IMR-90 (cell line): ENCODE data around the gene PPP4C. TPM values are rescaled to one million over a fixed set of nuclear protein-coding genes. Genes with fewer than 3 reads are reported as not detected.

ENCODE experiments used
- ATAC-seq: fragments of 200-7000 bp; cut with Tn5 transposase; 2 replicates; pipeline ENCODE4 v1.9.1; 2020; ENCODE audit warnings: low read depth, mild to moderate bottlenecking, moderate library complexity
- BruUV-seq: library from RNA; stranded (reverse); fragments of 400-500 nt; replicated peaks from 2 replicates; lab custom pipeline; 2021; lab: Mats Ljungman, UMichigan
- CTCF ChIA-PET: fragments of 300-600 bp; formaldehyde crosslinking; extraction: SDS; loops from one replicate; lab custom pipeline; 2021; ENCODE audit warnings: antibody characterized with exemption; lab: Yijun Ruan, JAX
- POLR2A ChIA-PET: fragments of 300-600 bp; sonication (Branson Sonifier 250); formaldehyde crosslinking; loops from one replicate; lab custom pipeline; 2022; ENCODE audit warnings: antibody characterized with exemption; ENCODE audit not compliant: unreplicated experiment; lab: Charles Lee
- DNase-seq: peaks from one replicate; pipeline ENCODE4 v3.0.0; 2013
- H2AFZ ChIP-seq: replicated peaks from 2 replicates; pipeline ENCODE3; 2013; ENCODE audit warnings: low read length, mild to moderate bottlenecking; ENCODE audit not compliant: poor library complexity
- H2AK5ac ChIP-seq: 2 replicates; pipeline ENCODE4 v1.6.1; 2013; ENCODE audit warnings: low read depth, low read length, inconsistent platforms
- H2AK9ac ChIP-seq: replicated peaks from 2 replicates; pipeline ENCODE3; 2013; ENCODE audit warnings: mild to moderate bottlenecking, low read depth, low read length, moderate library complexity; ENCODE audit not compliant: poor library complexity
- H2BK120ac ChIP-seq: 2 replicates; pipeline ENCODE4 v1.6.1; 2013; ENCODE audit warnings: low read depth, low read length, inconsistent platforms
- H2BK15ac ChIP-seq: 3 replicates; pipeline ENCODE4 v1.6.1; 2013; ENCODE audit warnings: low read depth, low read length, inconsistent platforms
- H2BK20ac ChIP-seq: 2 replicates; pipeline ENCODE4 v1.6.1; 2013; ENCODE audit warnings: low read depth, mild to moderate bottlenecking, inconsistent platforms, low read length, moderate library complexity
- H2BK5ac ChIP-seq: 2 replicates; pipeline ENCODE4 v1.6.1; 2013; ENCODE audit warnings: mild to moderate bottlenecking, low read depth, low read length, inconsistent platforms; ENCODE audit not compliant: poor library complexity, severe bottlenecking
- H3K14ac ChIP-seq: replicated peaks from 2 replicates; pipeline ENCODE4 v1.6.1; 2013; ENCODE audit warnings: low read depth, low read length, inconsistent platforms
- H3K18ac ChIP-seq: 2 replicates; pipeline ENCODE4 v1.6.1; 2013; ENCODE audit warnings: low read depth, low read length, control low read depth
- H3K23ac ChIP-seq: 2 replicates; pipeline ENCODE4 v1.6.1; 2013; ENCODE audit warnings: low read depth, low read length, inconsistent platforms
- H3K27ac ChIP-seq: 2 replicates; pipeline ENCODE4 v1.5.1; 2013; ENCODE audit warnings: mild to moderate bottlenecking, control low read depth, low read length; ENCODE audit not compliant: insufficient read depth
- H3K27me3 ChIP-seq: 2 replicates; pipeline ENCODE4 v1.6.1; 2013; ENCODE audit warnings: low read length; ENCODE audit not compliant: control insufficient read depth, insufficient read depth
- H3K36me3 ChIP-seq: 2 replicates; pipeline ENCODE4 v1.6.1; 2013; ENCODE audit warnings: low read length, mixed read lengths; ENCODE audit not compliant: control insufficient read depth, insufficient read depth
- H3K4ac ChIP-seq: 2 replicates; pipeline ENCODE4 v1.6.1; 2013; ENCODE audit warnings: low read depth, low read length, inconsistent platforms
- H3K4me1 ChIP-seq: 2 replicates; pipeline ENCODE4 v1.6.1; 2013; ENCODE audit warnings: low read length, mixed read lengths; ENCODE audit not compliant: control insufficient read depth, insufficient read depth
- H3K4me2 ChIP-seq: 2 replicates; pipeline ENCODE4 v1.6.1; 2013; ENCODE audit warnings: low read depth, mild to moderate bottlenecking, control low read depth, low read length, moderate library complexity
- H3K4me3 ChIP-seq: 2 replicates; pipeline ENCODE4 v1.5.1; 2013; ENCODE audit warnings: low read depth, mild to moderate bottlenecking, control low read depth, low read length, moderate library complexity; ENCODE audit not compliant: insufficient read depth
- H3K56ac ChIP-seq: 2 replicates; pipeline ENCODE4 v1.6.1; 2013; ENCODE audit warnings: low read length, inconsistent platforms; ENCODE audit not compliant: insufficient read depth; ENCODE audit errors: extremely low read depth
- H3K79me1 ChIP-seq, 2 experiments: 2 replicates each; pipeline ENCODE4 v1.6.1; 2013; ENCODE audit warnings: low read length in 2 of 2, inconsistent platforms in 1 of 2, low read depth in 1 of 2
- H3K9ac ChIP-seq: 2 replicates; pipeline ENCODE4 v1.6.1; 2013; ENCODE audit warnings: low read depth, low read length, control low read depth
- H3K9me1 ChIP-seq: 2 replicates; pipeline ENCODE4 v1.6.1; 2013; ENCODE audit warnings: low read length, inconsistent platforms; ENCODE audit not compliant: insufficient read depth
- H3K9me3 ChIP-seq: 2 replicates; pipeline ENCODE4 v1.6.1; 2013; ENCODE audit warnings: low read length; ENCODE audit not compliant: control insufficient read depth, insufficient read depth
- H4K20me1 ChIP-seq: 2 replicates; pipeline ENCODE4 v1.6.1; 2013; ENCODE audit warnings: low read length, inconsistent platforms; ENCODE audit not compliant: insufficient read depth
- H4K5ac ChIP-seq: 2 replicates; pipeline ENCODE4 v1.6.1; 2013; ENCODE audit warnings: mild to moderate bottlenecking, low read depth, low read length, control low read depth
- H4K8ac ChIP-seq, 2 experiments: 2 replicates each; pipeline ENCODE4 v1.6.1; 2013; ENCODE audit warnings: low read depth in 2 of 2, low read length in 2 of 2, control low read depth in 1 of 2, inconsistent platforms in 1 of 2
- H4K91ac ChIP-seq: 2 replicates; pipeline ENCODE4 v1.6.1; 2013; ENCODE audit warnings: low read depth, low read length, inconsistent platforms; ENCODE audit not compliant: insufficient read depth
- CEBPB ChIP-seq: IDR thresholded peaks from 2 replicates; pipeline ENCODE4 v1.6.1; 2012; ENCODE audit warnings: low read depth, low read length, improper control_type of control experiment
- MAFK ChIP-seq: IDR thresholded peaks from 2 replicates; pipeline ENCODE4 v1.6.1; 2012; ENCODE audit warnings: low read depth, low read length, improper control_type of control experiment
- MXI1 ChIP-seq: IDR thresholded peaks from 2 replicates; pipeline ENCODE4 v1.6.1; 2012; ENCODE audit warnings: low read depth, mild to moderate bottlenecking, low read length, moderate library complexity, borderline replicate concordance
- WGBS, 2 experiments: methylation state at CpG; one replicate each; pipeline versions ENCODE4 v1.1.5 to v1.1.7; 2013; ENCODE audit warnings: missing lambda C conversion rate in 2 of 2; ENCODE audit not compliant: insufficient read length in 1 of 2; ENCODE audit errors: extremely low coverage in 2 of 2; 5-methylcytosine and 5-hydroxymethylcytosine counted together
- dilution Hi-C: fragments of 300-500 bp; cut with HindIII; formaldehyde crosslinking; loops from one replicate; pipeline ENCODE4 v1.14.3; 2018; ENCODE audit warnings: low sequenced_read_pairs; ENCODE audit not compliant: unreplicated experiment
- in situ Hi-C: fragments of 300-500 bp; cut with MboI; formaldehyde crosslinking; loops from 3 replicates; pipeline ENCODE4 v1.14.3; 2019; ENCODE audit warnings: low sequenced_read_pairs, inconsistent platforms, mixed read lengths
- intact Hi-C: fragments of 100-400 bp; cut with micrococcal nuclease; formaldehyde crosslinking; loops from 2 replicates; pipeline ENCODE4 v1.10.0; 2022
- polyA plus RNA-seq, 3 experiments: library from polyadenylated mRNA; depleted of rRNA; stranded (reverse); fragments of >200 nt; gene quantifications; 2 replicates each; pipeline ENCODE4 v1.2.3, GENCODE V29; 2012; ENCODE audit warnings: low replicate concordance in 1 of 3
- total RNA-seq: library from RNA; depleted of rRNA; stranded (reverse); fragments of >200 nt; gene quantifications from 2 replicates; pipeline ENCODE4 v1.2.3, GENCODE V29; 2012

PPP4C gene
- total and polyA plus RNA-seq, 2 of the 4 experiments (the other 2 are of a cell fraction): 200 to 209 TPM

DNA sequence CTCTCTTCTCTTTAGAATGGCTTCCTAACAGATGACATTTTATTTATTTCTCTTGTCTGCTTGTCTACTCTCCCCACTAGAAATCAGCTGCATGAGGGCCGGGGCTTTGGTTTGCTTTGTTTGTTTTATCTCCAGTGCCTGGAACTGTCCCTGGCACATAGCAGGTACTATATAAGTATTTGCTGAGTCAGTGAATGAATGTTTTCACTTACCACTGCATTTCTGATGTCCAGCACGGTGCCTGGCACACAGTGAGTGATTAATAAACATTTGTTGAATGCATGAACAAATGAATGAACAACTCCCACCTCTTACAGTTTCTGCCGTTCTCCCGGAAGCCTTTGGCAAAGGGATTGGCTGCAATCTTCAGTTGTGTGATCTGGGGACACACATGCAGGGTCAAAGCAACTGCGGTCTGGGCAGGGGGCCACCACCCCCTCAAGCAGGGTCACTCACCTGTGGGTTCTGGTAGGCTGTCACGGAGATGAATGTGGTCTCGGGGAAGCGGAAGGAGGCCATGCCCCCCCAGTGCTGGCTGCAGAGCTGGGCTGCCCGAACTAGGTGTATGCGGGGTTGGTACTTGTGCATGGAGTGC, 12.5 kb downstream of the PPP4C start:
- H3K4me3 ChIP-seq: no peak overlapping the region
- no peak overlapping the region for H4K91ac ChIP-seq
- no peaks in the 10 kb centered on the region for H3K9me3 ChIP-seq
- H3K27me3 ChIP-seq: no peaks in the 10 kb centered on the region
- intact Hi-C loops: no loop called here
- H3K79me1 ChIP-seq: peaks cover 0 to 6% of the 10 kb centered on the region in 2 experiments; a peak in 2 of 4 replicates
- CTCF ChIA-PET: no interaction called here
- H3K23ac ChIP-seq: no peak overlapping the region
- in situ Hi-C loops: no loop called here
- no peak overlapping the region for H2BK20ac ChIP-seq
- no CpG with 5 or more reads among the region's 10 CpGs for WGBS, 2 experiments
- H4K20me1 ChIP-seq: peaks cover 12% of the 10 kb centered on the region
- H3K14ac ChIP-seq: no peak overlapping the region
- peaks cover 3% of the 10 kb centered on the region; the same call in 1 of the 2 replicates for H3K4me1 ChIP-seq
- BruUV-seq: no TSS peak
- no peaks in the 10 kb centered on the region for H3K9me1 ChIP-seq
- no peak overlapping the region for H2AK5ac ChIP-seq
- no peak overlapping the region for H3K4me2 ChIP-seq
- H2AK9ac ChIP-seq: no peak overlapping the region
- peak overlapping the region; percentile 46 for H2AFZ ChIP-seq
- no peak overlapping the region for H2BK15ac ChIP-seq
- no peak for ATAC-seq
- no peak overlapping the region for H3K18ac ChIP-seq
- no peak for DNase-seq
- POLR2A ChIA-PET: no interaction called here
- dilution Hi-C loops: no loop called here
- H2BK120ac ChIP-seq: no peak overlapping the region
- no peak overlapping the region for H4K8ac ChIP-seq
- no peak overlapping the region for H3K4ac ChIP-seq
- TF ChIP-seq MAFK: peak; percentile 89
- no peak for TF ChIP-seq MXI1
- no peak for TF ChIP-seq CEBPB
- no peak overlapping the region for H3K56ac ChIP-seq
- no peak overlapping the region for H4K5ac ChIP-seq
- H3K9ac ChIP-seq: no peak overlapping the region
- no peak overlapping the region for H3K27ac ChIP-seq
- no peak overlapping the region for H2BK5ac ChIP-seq
- H3K36me3 ChIP-seq: peaks cover 27% of the 10 kb centered on the region
